ENCODE results near the gene MKNK2.

- no peak for TF ChIP-seq CTCF (IDR thresholded peaks at IDR 0.05)
- TF ChIP-seq POLR2AphosphoS5 (IDR thresholded peaks at IDR 0.05; ENCODE audit: low read depth, low read length), result 0 out of 2 replicates have a peak, but pooled peaks have one; percentile 15
- no peak for TF ChIP-seq REST (IDR thresholded peaks at IDR 0.05; ENCODE audit: insufficient read depth in 1 of 2, low read depth in 2 of 2, low read length in 1 of 2)
- no peak for TF ChIP-seq SIN3A (IDR thresholded peaks at IDR 0.05; ENCODE audit: borderline replicate concordance, insufficient read depth, low read depth, low read length)
Measured at GRCh38 chr19:2039089-2039958, 11.7 kb downstream of the MKNK2 start.

Data from Panc1 (cell line).